IMR-90 (cell line): Measurements from ENCODE around the gene COL13A1. TPM values are rescaled to one million over a fixed set of nuclear protein-coding genes. Genes with fewer than 3 reads are reported as not detected.

Source experiments
- ATAC-seq: fragments of 200-7000 bp; cut with Tn5 transposase; 2 replicates; pipeline ENCODE4 v1.9.1; 2020; ENCODE audit warnings: low read depth, mild to moderate bottlenecking, moderate library complexity
- BruUV-seq: library from RNA; stranded (reverse); fragments of 400-500 nt; replicated peaks from 2 replicates; lab custom pipeline; 2021; lab: Mats Ljungman, UMichigan
- CTCF ChIA-PET: fragments of 300-600 bp; formaldehyde crosslinking; extraction: SDS; loops from one replicate; lab custom pipeline; 2021; ENCODE audit warnings: antibody characterized with exemption; lab: Yijun Ruan, JAX
- POLR2A ChIA-PET: fragments of 300-600 bp; sonication (Branson Sonifier 250); formaldehyde crosslinking; loops from one replicate; lab custom pipeline; 2022; ENCODE audit warnings: antibody characterized with exemption; ENCODE audit not compliant: unreplicated experiment; lab: Charles Lee
- DNase-seq: peaks from one replicate; pipeline ENCODE4 v3.0.0; 2013
- H2AFZ ChIP-seq: replicated peaks from 2 replicates; pipeline ENCODE3; 2013; ENCODE audit warnings: low read length, mild to moderate bottlenecking; ENCODE audit not compliant: poor library complexity
- H2AK5ac ChIP-seq: 2 replicates; pipeline ENCODE4 v1.6.1; 2013; ENCODE audit warnings: low read depth, low read length, inconsistent platforms
- H2AK9ac ChIP-seq: replicated peaks from 2 replicates; pipeline ENCODE3; 2013; ENCODE audit warnings: mild to moderate bottlenecking, low read depth, low read length, moderate library complexity; ENCODE audit not compliant: poor library complexity
- H2BK120ac ChIP-seq: 2 replicates; pipeline ENCODE4 v1.6.1; 2013; ENCODE audit warnings: low read depth, low read length, inconsistent platforms
- H2BK15ac ChIP-seq: 3 replicates; pipeline ENCODE4 v1.6.1; 2013; ENCODE audit warnings: low read depth, low read length, inconsistent platforms
- H2BK20ac ChIP-seq: 2 replicates; pipeline ENCODE4 v1.6.1; 2013; ENCODE audit warnings: low read depth, mild to moderate bottlenecking, inconsistent platforms, low read length, moderate library complexity
- H2BK5ac ChIP-seq: 2 replicates; pipeline ENCODE4 v1.6.1; 2013; ENCODE audit warnings: mild to moderate bottlenecking, low read depth, low read length, inconsistent platforms; ENCODE audit not compliant: poor library complexity, severe bottlenecking
- H3K14ac ChIP-seq: replicated peaks from 2 replicates; pipeline ENCODE4 v1.6.1; 2013; ENCODE audit warnings: low read depth, low read length, inconsistent platforms
- H3K18ac ChIP-seq: 2 replicates; pipeline ENCODE4 v1.6.1; 2013; ENCODE audit warnings: low read depth, low read length, control low read depth
- H3K23ac ChIP-seq: 2 replicates; pipeline ENCODE4 v1.6.1; 2013; ENCODE audit warnings: low read depth, low read length, inconsistent platforms
- H3K27ac ChIP-seq: 2 replicates; pipeline ENCODE4 v1.5.1; 2013; ENCODE audit warnings: mild to moderate bottlenecking, control low read depth, low read length; ENCODE audit not compliant: insufficient read depth
- H3K27me3 ChIP-seq: 2 replicates; pipeline ENCODE4 v1.6.1; 2013; ENCODE audit warnings: low read length; ENCODE audit not compliant: control insufficient read depth, insufficient read depth
- H3K36me3 ChIP-seq: 2 replicates; pipeline ENCODE4 v1.6.1; 2013; ENCODE audit warnings: low read length, mixed read lengths; ENCODE audit not compliant: control insufficient read depth, insufficient read depth
- H3K4ac ChIP-seq: 2 replicates; pipeline ENCODE4 v1.6.1; 2013; ENCODE audit warnings: low read depth, low read length, inconsistent platforms
- H3K4me1 ChIP-seq: 2 replicates; pipeline ENCODE4 v1.6.1; 2013; ENCODE audit warnings: low read length, mixed read lengths; ENCODE audit not compliant: control insufficient read depth, insufficient read depth
- H3K4me2 ChIP-seq: 2 replicates; pipeline ENCODE4 v1.6.1; 2013; ENCODE audit warnings: low read depth, mild to moderate bottlenecking, control low read depth, low read length, moderate library complexity
- H3K4me3 ChIP-seq: 2 replicates; pipeline ENCODE4 v1.5.1; 2013; ENCODE audit warnings: low read depth, mild to moderate bottlenecking, control low read depth, low read length, moderate library complexity; ENCODE audit not compliant: insufficient read depth
- H3K56ac ChIP-seq: 2 replicates; pipeline ENCODE4 v1.6.1; 2013; ENCODE audit warnings: low read length, inconsistent platforms; ENCODE audit not compliant: insufficient read depth; ENCODE audit errors: extremely low read depth
- H3K79me1 ChIP-seq, 2 experiments: 2 replicates each; pipeline ENCODE4 v1.6.1; 2013; ENCODE audit warnings: low read length in 2 of 2, inconsistent platforms in 1 of 2, low read depth in 1 of 2
- H3K9ac ChIP-seq: 2 replicates; pipeline ENCODE4 v1.6.1; 2013; ENCODE audit warnings: low read depth, low read length, control low read depth
- H3K9me1 ChIP-seq: 2 replicates; pipeline ENCODE4 v1.6.1; 2013; ENCODE audit warnings: low read length, inconsistent platforms; ENCODE audit not compliant: insufficient read depth
- H3K9me3 ChIP-seq: 2 replicates; pipeline ENCODE4 v1.6.1; 2013; ENCODE audit warnings: low read length; ENCODE audit not compliant: control insufficient read depth, insufficient read depth
- H4K20me1 ChIP-seq: 2 replicates; pipeline ENCODE4 v1.6.1; 2013; ENCODE audit warnings: low read length, inconsistent platforms; ENCODE audit not compliant: insufficient read depth
- H4K5ac ChIP-seq: 2 replicates; pipeline ENCODE4 v1.6.1; 2013; ENCODE audit warnings: mild to moderate bottlenecking, low read depth, low read length, control low read depth
- H4K8ac ChIP-seq, 2 experiments: 2 replicates each; pipeline ENCODE4 v1.6.1; 2013; ENCODE audit warnings: low read depth in 2 of 2, low read length in 2 of 2, control low read depth in 1 of 2, inconsistent platforms in 1 of 2
- H4K91ac ChIP-seq: 2 replicates; pipeline ENCODE4 v1.6.1; 2013; ENCODE audit warnings: low read depth, low read length, inconsistent platforms; ENCODE audit not compliant: insufficient read depth
- BHLHE40 ChIP-seq: fragments of 150-350 bp; IDR thresholded peaks from 2 replicates; pipeline ENCODE4 v1.6.1; 2016; ENCODE audit warnings: mild to moderate bottlenecking, low read depth, low read length
- CEBPB ChIP-seq: IDR thresholded peaks from 2 replicates; pipeline ENCODE4 v1.6.1; 2012; ENCODE audit warnings: low read depth, low read length, improper control_type of control experiment
- CHD1 ChIP-seq: IDR thresholded peaks from 2 replicates; pipeline ENCODE4 v1.6.1; 2012; ENCODE audit warnings: low read depth, low read length, improper control_type of control experiment
- CTCF ChIP-seq: conservative IDR thresholded peaks from 2 replicates; pipeline ENCODE4 v1.5.1; 2012; ENCODE audit warnings: mild to moderate bottlenecking, low read depth, low read length, improper control_type of control experiment
- ELK1 ChIP-seq: fragments of 150-350 bp; IDR thresholded peaks from 2 replicates; pipeline ENCODE4 v1.6.1; 2016; ENCODE audit warnings: low read depth, mild to moderate bottlenecking, low read length, moderate library complexity, borderline replicate concordance
- FOS ChIP-seq: fragments of 150-350 bp; IDR thresholded peaks from 2 replicates; pipeline ENCODE4 v1.6.1; 2016; ENCODE audit warnings: low read depth, low read length
- MAFK ChIP-seq: IDR thresholded peaks from 2 replicates; pipeline ENCODE4 v1.6.1; 2012; ENCODE audit warnings: low read depth, low read length, improper control_type of control experiment
- MAZ ChIP-seq: IDR thresholded peaks from 2 replicates; pipeline ENCODE4 v1.6.1; 2012; ENCODE audit warnings: low read depth, mild to moderate bottlenecking, low read length, improper control_type of control experiment, moderate library complexity, borderline replicate concordance
- MXI1 ChIP-seq: IDR thresholded peaks from 2 replicates; pipeline ENCODE4 v1.6.1; 2012; ENCODE audit warnings: low read depth, mild to moderate bottlenecking, low read length, moderate library complexity, borderline replicate concordance
- NFE2L2 ChIP-seq: fragments of 150-350 bp; IDR thresholded peaks from 2 replicates; pipeline ENCODE4 v1.6.1; 2016; ENCODE audit warnings: low read depth, mild to moderate bottlenecking, low read length
- POLR2A ChIP-seq: IDR thresholded peaks from 2 replicates; pipeline ENCODE4 v1.6.1; 2012; ENCODE audit warnings: mild to moderate bottlenecking, low read depth, low read length
- RAD21 ChIP-seq: IDR thresholded peaks from 2 replicates; pipeline ENCODE4 v1.6.1; 2012; ENCODE audit warnings: low read length, improper control_type of control experiment
- RCOR1 ChIP-seq: IDR thresholded peaks from 2 replicates; pipeline ENCODE4 v1.6.1; 2012; ENCODE audit warnings: mild to moderate bottlenecking, low read length, improper control_type of control experiment; ENCODE audit not compliant: insufficient replicate concordance
- RFX5 ChIP-seq: IDR thresholded peaks from 2 replicates; pipeline ENCODE4 v1.8.0; 2012; ENCODE audit warnings: low read depth, mild to moderate bottlenecking, low read length, moderate library complexity
- SMC3 ChIP-seq: fragments of 150-350 bp; IDR thresholded peaks from 2 replicates; pipeline ENCODE4 v1.6.1; 2016; ENCODE audit warnings: low read depth, mild to moderate bottlenecking, antibody characterized with exemption, low read length, moderate library complexity
- WGBS, 2 experiments: methylation state at CpG; one replicate each; pipeline versions ENCODE4 v1.1.5 to v1.1.7; 2013; ENCODE audit warnings: missing lambda C conversion rate in 2 of 2; ENCODE audit not compliant: insufficient read length in 1 of 2; ENCODE audit errors: extremely low coverage in 2 of 2; 5-methylcytosine and 5-hydroxymethylcytosine counted together
- dilution Hi-C: fragments of 300-500 bp; cut with HindIII; formaldehyde crosslinking; loops from one replicate; pipeline ENCODE4 v1.14.3; 2018; ENCODE audit warnings: low sequenced_read_pairs; ENCODE audit not compliant: unreplicated experiment
- in situ Hi-C: fragments of 300-500 bp; cut with MboI; formaldehyde crosslinking; loops from 3 replicates; pipeline ENCODE4 v1.14.3; 2019; ENCODE audit warnings: low sequenced_read_pairs, inconsistent platforms, mixed read lengths
- intact Hi-C: fragments of 100-400 bp; cut with micrococcal nuclease; formaldehyde crosslinking; loops from 2 replicates; pipeline ENCODE4 v1.10.0; 2022
- polyA plus RNA-seq, 3 experiments: library from polyadenylated mRNA; depleted of rRNA; stranded (reverse); fragments of >200 nt; gene quantifications; 2 replicates each; pipeline ENCODE4 v1.2.3, GENCODE V29; 2012; ENCODE audit warnings: low replicate concordance in 1 of 3
- total RNA-seq: library from RNA; depleted of rRNA; stranded (reverse); fragments of >200 nt; gene quantifications from 2 replicates; pipeline ENCODE4 v1.2.3, GENCODE V29; 2012
- TF ChIP-seq, protein P1 (sequence below): fragments of 150-350 bp; IDR thresholded peaks from 2 replicates; pipeline ENCODE4 v1.6.1; 2017; ENCODE audit warnings: mild to moderate bottlenecking, antibody characterized with exemption, low read length, low read depth

Gene COL13A1
- total and polyA plus RNA-seq, 2 of the 4 experiments (the other 2 are of a cell fraction), result 12.2 to 31.3 TPM

DNA sequence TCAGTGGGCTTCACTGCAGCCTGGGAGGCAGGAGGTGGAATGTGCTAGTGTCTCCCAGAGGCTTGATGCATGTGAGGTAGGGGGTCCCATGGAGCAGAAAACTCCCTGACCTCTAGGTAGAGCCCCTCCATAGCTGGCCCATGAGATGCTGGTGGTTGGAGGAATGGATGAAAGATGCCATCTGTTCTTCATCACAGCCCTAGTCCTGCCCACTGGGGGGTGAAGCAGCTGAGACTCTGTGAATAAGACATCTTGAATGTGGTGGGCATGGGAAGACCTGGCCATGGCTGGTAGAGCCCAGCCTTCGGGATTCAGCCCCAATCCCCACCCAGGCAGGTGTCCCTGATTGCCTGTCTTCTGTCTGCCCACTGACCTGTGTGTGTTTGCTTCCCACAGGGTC lies 92.5 kb downstream of the COL13A1 start:
- Histone ChIP-seq H3K79me1 (no peaks in the 10 kb centered on the region), H2AFZ (no peak overlapping the region), H2AK5ac (no peak overlapping the region), H3K27ac (no peak overlapping the region), H2BK15ac (no peak overlapping the region), H3K18ac (no peak overlapping the region), H3K4me1 (peaks cover 10% of the 10 kb centered on the region; the same call in 1 of the 2 replicates), H3K56ac (no peak overlapping the region), H3K23ac (no peak overlapping the region), H4K8ac (no peak overlapping the region), H4K91ac (no peak overlapping the region), H3K36me3 (peaks cover 3% of the 10 kb centered on the region; the same call in 1 of the 2 replicates), H3K9me1 (peaks cover 15% of the 10 kb centered on the region; the same call in 1 of the 2 replicates), H3K27me3 (no peaks in the 10 kb centered on the region), H3K4me3 (no peak overlapping the region), H3K14ac (no peak overlapping the region), H3K9me3 (no peaks in the 10 kb centered on the region), H3K9ac (no peak overlapping the region), H3K4ac (no peak overlapping the region), H3K4me2 (no peak overlapping the region), H2BK120ac (no peak overlapping the region), H4K5ac (no peak overlapping the region), H2BK5ac (no peak overlapping the region), H2AK9ac (no peak overlapping the region), H2BK20ac (no peak overlapping the region), H4K20me1 (0 out of 2 replicates have a peak, but pooled peaks cover 4% of the 10 kb centered on the region)
- in situ Hi-C loops, result no loop called here
- intact Hi-C loops, result no loop called here
- WGBS, 2 experiments, result no CpG with 5 or more reads among the region's 1 CpG
- DNase-seq, result no peak
- no peak for TF ChIP-seq NFE2L2
- TF ChIP-seq ELK1, result no peak
- TF ChIP-seq RAD21, result no peak
- TF ChIP-seq, protein P1, sequence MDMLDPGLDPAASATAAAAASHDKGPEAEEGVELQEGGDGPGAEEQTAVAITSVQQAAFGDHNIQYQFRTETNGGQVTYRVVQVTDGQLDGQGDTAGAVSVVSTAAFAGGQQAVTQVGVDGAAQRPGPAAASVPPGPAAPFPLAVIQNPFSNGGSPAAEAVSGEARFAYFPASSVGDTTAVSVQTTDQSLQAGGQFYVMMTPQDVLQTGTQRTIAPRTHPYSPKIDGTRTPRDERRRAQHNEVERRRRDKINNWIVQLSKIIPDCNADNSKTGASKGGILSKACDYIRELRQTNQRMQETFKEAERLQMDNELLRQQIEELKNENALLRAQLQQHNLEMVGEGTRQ, result no peak
- no peak for TF ChIP-seq FOS
- TF ChIP-seq MAFK, result no peak
- no peak for TF ChIP-seq BHLHE40
- no peak for TF ChIP-seq MXI1
- TF ChIP-seq CTCF, result no peak
- no peak for TF ChIP-seq CEBPB
- TF ChIP-seq RCOR1, result no peak
- TF ChIP-seq SMC3, result no peak
- TF ChIP-seq CHD1, result no peak
- TF ChIP-seq RFX5, result no peak
- no peak for TF ChIP-seq MAZ
- no peak for TF ChIP-seq POLR2A
- CTCF ChIA-PET, result no interaction called here
- dilution Hi-C loops, result no loop called here
- POLR2A ChIA-PET, result no interaction called here
- ATAC-seq, result no peak
- BruUV-seq, result no TSS peak
